Coronary artery (tissue), 2 donors: ENCODE results near the gene GPR171.

Experiments
- DNase-seq: peaks from one replicate; pipeline ENCODE4 v3.0.0-alpha.2; 2017; ENCODE audit warnings: low spot score
- H3K27ac ChIP-seq, 2 donors: fragments of 200-600 bp; sonication (generic); one replicate each; pipeline ENCODE4 v1.5.1; 2016 to 2019
- H3K4me3 ChIP-seq: fragments of 200-600 bp; sonication (generic); 2 replicates; pipeline ENCODE4 v1.5.1; 2016; ENCODE audit warnings: mild to moderate bottlenecking, moderate library complexity
- TF ChIP-seq, protein P1 (sequence below): fragments of 200-600 bp; sonication (generic); IDR thresholded peaks from one replicate; pipeline ENCODE4 v1.5.1; 2019; ENCODE audit warnings: antibody characterized with exemption

Gene GPR171

DNA sequence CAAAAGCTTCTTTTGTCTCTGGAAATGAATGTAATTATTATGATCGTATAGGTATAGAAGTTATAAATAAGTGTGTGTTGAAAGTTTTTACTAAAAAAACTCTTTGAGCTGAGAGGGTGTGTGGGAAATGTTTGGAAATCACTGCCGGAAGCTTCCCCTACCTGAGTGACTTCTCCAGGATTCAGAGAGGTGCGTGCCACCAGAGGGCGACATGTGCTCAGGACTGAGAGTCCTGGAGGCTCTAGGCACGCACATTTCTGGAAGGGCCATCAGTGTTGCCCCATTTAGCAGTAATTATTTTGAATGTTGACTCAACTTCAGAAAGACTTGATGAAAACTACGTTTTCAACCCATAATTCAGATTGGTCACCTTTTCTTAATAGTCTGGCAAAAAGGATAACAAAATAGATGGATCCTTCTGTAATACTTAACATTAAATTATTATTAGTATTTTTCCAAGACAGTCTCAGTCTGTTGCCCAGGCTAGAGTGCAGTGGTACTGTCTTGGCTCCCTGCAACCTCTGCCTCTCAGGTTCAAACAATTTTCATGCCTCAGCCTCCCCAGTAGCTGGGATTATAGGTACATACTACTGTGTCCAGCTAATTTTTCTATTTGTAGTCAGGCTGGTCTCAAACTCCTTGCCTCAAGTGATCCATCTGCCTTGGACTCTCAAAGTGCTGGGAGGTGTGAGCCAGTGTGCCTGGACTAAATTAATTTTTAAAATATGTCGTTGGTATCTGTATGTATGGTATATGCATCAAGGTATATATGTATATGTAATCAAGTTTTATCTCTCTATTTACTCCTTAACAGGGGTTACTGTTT is 34.5 kb downstream of the GPR171 start:
- Histone ChIP-seq H3K4me3 (no peak overlapping the region), H3K27ac (no peak overlapping the region)
- TF ChIP-seq, protein P1, sequence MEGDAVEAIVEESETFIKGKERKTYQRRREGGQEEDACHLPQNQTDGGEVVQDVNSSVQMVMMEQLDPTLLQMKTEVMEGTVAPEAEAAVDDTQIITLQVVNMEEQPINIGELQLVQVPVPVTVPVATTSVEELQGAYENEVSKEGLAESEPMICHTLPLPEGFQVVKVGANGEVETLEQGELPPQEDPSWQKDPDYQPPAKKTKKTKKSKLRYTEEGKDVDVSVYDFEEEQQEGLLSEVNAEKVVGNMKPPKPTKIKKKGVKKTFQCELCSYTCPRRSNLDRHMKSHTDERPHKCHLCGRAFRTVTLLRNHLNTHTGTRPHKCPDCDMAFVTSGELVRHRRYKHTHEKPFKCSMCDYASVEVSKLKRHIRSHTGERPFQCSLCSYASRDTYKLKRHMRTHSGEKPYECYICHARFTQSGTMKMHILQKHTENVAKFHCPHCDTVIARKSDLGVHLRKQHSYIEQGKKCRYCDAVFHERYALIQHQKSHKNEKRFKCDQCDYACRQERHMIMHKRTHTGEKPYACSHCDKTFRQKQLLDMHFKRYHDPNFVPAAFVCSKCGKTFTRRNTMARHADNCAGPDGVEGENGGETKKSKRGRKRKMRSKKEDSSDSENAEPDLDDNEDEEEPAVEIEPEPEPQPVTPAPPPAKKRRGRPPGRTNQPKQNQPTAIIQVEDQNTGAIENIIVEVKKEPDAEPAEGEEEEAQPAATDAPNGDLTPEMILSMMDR, result no peak
- DNase-seq, result no peak

DNA sequence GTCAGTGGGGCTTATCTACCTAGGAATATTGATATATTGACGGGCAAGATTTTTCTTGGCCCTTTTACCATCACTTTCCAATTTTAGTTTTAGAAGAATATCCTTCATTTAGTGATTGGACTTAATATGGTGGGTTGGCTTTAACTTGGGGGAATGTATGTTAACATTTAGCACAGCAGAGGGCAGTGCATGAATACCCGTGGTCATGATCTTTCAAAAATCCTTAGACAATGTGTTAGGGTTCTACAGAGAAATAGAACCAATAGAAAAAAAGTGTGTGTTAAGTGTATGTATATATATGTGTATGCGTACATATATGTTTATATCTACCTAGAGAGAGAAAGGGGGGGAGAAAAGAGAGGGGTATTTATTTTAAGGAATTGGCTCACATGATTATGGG is 36.9 kb downstream of the GPR171 start:
- TF ChIP-seq, protein P1, result no peak
- DNase-seq, result no peak

DNA sequence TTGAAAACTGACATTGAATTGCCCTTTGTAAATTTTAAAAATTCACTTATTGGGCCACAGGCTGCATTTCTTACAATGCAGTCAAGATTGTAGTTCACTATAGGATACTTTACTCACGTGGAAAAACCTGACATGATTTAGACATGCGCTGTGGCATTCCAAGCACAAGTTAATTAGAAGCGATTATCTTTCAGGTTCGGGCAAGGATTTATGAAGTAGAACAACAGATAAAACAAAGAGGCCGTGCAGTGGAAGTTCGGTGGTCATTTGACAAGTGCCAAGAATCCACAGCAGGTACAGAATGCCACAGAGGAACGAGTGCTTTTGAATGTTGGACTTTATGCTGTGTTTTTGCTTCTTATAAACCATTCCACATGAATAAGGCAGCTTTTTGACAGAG is 37.8 kb downstream of the GPR171 start:
- DNase-seq, result no peak

More for the DNA sequence above, 36.9 kb downstream of the GPR171 start:
- Histone ChIP-seq H3K27ac (no peak overlapping the region), H3K4me3 (no peak overlapping the region)

DNA sequence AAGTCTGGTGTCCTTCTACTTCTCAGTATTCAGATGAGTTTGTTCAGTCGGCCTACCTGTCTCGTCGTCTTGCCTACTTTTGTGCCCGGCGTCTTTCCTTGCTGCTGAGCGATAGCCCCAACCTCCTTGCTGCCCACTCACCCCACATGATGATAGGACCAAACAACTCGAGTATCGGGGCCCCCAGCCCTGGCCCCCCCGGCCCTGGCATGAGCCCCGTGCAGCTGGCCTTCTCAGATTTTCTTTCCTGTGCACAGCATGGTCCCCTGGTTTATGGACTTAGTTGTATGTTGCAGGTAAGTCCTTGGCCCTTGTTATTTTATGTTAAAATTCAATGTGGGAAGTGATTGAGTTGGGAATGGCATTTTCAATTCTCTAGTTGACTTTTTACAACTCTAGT is 43.2 kb downstream of the GPR171 start:
- TF ChIP-seq, protein P1, result no peak
- H3K4me3 ChIP-seq, result no peak overlapping the region
- no peak overlapping the region for H3K27ac ChIP-seq
- DNase-seq, result no peak

More for the DNA sequence above, 37.8 kb downstream of the GPR171 start:
- H3K27ac ChIP-seq, result no peak overlapping the region
- TF ChIP-seq, protein P1, result no peak
- H3K4me3 ChIP-seq, result no peak overlapping the region

DNA sequence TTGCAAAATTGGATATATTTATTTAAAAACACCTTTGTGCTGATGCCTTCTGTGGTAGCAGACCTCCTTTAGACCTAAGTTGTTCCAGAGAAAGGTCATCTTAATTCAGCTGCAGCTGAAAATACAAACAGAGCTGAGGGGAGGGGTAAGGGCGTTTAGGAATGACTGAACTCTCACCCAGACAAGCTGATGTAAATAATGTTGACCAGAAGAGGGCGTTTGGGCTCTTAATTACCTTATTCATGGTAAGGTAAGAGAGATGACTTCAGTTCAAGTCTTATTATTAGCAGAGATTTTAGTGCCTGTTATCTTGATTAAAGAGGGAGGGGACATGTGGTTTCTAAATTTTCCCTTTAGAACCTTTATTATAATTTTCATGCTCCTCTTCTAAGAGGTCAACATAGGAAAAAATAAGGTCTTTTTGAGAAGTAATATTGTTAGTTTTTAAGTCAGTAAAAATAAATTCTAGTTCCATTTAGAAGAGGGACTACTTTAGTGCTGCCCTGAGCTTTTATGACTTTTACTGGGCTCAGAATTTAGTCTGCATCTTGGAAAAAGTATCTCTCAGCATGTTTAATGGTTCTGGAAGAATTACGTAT is 46.3 kb downstream of the GPR171 start:
- TF ChIP-seq, protein P1, result no peak
- no peak for DNase-seq
- H3K4me3 ChIP-seq, result no peak overlapping the region
- H3K27ac ChIP-seq, result no peak overlapping the region

DNA sequence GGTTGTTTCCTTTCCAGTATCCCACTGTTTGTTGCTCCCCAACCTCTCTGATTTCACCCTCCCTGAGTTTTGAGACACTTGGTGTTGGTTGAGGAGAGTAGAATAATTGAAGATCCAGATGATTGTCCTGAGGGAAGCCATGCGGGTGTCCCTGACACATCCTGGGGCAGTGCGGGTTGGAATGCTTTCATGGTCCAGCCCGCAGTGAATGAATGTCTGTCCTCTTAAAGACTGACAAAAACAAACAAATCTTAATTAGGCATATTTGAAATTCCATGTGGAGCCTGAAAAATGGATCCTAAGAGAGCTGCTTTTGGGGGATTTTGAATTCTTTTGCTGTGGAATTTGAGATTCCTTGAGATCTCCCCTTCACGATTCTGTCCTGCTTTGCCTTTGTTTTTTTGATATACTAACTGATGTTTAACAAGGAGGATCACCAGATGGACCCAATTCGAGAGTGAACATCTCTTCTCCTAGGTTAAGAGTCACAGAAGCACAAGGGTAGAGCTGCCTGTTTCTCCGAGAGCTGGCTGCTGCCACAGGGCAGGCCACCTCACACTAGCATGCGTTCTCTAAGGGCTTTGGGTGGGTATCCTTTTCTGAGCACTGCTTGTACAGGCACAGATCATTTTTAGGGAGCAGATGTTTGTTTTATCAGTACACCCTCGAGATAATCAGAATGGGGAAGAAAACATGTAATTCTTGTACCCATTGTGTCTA is 47.4 kb downstream of the GPR171 start:
- DNase-seq, result no peak
- TF ChIP-seq, protein P1, result no peak
- no peak overlapping the region for H3K4me3 ChIP-seq
- no peak overlapping the region for H3K27ac ChIP-seq
